ENCODE data around the gene SPATA31C1.
"Not testable (repeated sequence)": the region's sequence is repeated elsewhere in the genome, so short reads cannot be mapped to it uniquely, and the experiment has no call there.

The SPATA31C1 gene

DNA sequence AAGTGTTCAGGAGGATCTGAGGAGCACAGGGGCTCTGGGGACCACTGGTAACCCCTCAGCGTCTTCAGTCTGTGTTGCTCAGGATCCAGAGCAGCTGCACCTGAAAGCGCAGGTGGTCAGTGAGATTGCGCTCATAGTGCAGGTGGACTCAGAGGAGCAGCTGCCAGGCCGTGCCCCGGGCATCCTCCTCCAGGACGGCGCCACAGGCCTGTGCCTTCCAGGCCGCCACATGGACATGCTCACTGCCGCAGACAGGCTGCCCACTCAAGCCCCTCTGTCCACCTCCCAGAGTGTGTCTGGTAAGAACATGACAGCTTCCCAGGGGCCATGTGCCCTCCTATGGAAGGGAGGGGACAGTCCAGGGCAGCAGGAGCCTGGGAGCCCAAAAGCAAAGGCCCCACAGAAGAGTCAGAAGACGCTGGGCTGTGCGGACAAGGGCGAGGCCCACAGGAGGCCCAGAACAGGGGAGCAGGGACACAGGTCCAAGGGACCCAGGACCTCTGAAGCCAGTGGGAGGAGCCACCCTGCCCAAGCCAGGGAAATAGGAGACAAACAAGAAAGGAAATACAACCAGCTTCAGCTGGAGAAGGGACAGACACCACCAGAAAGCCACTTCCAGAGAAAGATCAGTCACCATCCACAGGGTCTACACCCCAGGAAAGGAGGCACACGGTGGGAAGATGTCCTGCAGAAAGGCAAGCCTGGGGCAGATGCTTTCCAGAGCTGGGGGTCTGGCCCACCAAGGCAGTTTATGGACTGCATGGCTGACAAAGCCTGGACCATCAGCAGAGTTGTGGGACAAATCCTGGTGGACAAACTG, 29.9 kb upstream of the SPATA31C1 start:
- no peak for DNase-seq

DNA sequence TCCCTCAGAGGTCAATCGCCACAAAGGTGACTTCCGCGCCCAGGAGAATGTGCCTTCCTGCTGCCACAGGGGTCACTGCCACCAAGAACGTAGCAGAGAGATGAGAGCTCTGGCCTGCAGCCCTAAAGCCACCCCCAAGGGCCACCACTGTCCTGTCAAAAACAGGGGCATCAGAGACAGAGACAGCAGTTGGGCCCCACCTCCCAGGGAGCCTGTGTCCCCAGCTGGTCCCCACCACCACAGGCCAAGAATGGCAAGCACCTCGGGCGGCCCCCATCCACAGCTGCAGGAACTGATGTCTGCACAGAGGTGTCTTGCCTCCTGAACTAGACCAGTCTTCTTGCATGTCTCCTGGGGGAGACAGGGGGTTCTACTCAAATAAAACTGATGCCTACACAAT, 29.3 kb upstream of the SPATA31C1 start:
- DNase-seq: no peak

DNA sequence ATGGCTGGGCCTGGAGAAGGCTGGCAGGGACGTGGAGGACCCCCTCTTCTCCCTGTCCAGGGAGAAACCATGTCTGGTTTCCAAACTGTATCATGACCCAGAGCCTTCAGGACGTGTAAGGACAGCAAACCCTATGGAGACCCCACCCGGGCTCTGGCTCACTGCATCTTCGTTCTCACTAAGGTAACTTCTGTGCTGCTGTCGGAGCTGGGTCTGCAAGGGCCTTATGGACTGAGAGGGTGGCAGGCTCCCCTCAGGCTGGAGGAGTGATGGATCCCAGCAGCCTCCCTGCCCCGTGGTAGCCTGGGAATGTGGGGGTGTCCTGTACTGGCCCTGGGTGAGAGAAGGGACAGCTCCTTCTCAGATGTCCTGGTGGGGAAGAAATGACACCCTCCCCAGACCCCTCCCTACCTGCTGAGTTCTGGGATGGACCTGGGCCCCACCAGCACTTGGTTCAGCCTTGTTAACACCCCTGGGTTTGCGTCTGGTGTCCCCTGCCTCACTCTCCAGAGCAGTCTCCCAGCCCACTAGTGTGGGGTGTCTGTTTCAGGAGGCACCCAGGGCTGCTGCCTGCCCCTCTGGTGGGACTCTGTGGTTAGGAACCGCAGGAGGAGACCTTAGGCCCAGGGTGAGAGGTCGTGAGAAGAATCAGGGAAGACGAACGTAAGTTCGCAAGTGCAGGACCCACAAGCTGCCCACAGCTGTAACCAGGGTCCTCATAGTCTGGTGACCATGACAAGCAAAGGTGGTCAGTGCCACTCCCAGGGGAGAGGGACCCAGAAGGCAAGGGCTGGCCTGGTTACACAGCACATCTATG, 28.5 kb upstream of the SPATA31C1 start:
- DNase-seq: no peak

DNA sequence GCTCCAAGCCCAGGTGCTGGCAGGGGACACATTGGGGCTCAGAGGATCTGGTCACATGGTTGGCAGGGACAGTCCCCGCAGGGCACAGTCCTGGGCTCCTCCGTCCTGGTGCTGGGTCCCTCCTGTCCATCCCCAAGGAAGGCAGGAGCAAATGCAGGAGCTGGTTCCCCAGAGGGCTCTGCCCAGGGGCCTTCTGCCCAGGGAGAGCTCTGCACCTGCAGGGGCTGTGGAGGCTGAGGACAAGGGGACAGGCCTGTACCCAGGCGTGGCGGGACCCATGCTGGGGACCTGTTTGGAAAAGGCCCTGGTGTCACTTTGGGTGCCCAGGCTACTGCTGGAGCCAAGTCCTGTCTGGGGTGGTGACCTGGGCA, 27.9 kb upstream of the SPATA31C1 start:
- no peak for DNase-seq

DNA sequence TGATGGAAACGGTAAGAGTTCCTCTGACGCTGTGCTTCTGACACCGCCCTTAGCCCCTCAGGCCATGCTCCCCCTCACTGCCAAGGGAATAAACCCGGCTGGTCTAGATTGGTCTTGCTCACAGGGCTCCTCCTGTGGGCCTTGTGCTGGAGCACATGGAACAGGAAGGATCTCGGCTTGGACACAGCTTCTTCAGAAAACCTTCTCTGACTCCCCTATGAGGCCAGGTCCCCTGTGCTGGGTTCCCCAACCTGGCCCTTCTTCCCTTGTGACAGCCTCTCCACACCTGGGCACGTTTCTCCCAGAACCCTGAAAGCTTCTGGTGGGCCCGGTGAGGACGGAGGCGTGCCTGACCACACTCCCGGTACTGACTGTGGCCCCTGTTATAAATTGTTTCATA, 26.9 kb upstream of the SPATA31C1 start:
- DNase-seq: no peak

DNA sequence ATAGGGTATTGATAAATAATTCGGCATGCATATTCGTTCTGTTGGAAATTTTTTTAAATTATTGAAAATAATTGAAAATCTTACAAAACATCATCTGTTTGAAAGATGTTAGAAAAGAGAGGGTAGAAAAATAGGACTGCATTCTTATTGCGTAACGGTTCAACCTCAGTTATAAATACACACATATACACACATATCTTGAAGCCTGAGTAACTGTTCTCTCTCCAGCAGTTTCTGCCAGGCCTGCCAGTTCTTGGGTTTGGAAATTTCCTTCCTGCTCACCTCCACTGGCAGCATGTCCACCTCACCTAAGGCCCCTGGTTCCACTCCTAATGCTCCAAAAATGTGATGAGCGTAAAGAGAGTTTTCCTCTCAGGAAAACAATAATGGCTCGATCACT, 26.0 kb upstream of the SPATA31C1 start:
- no peak for DNase-seq

DNA sequence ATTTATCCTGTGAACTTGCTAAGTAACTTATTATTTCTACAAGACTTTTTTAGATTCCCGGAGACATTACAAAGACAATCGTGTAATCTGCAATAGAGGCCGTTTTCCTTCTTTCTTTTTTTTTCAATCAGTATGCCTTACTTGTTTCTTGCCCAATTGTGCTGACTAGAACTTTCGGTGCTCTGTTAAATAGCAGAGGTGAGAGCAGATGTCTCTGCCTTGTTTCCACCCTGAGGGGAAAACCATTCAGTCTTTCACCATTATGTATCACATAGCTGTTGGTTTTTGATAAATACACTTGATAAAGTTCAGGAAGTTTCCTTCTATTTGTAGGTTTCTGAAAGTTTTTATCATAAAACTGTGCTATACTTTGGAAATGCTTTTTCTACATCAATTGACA, 24.8 kb upstream of the SPATA31C1 start:
- DNase-seq: no peak

DNA sequence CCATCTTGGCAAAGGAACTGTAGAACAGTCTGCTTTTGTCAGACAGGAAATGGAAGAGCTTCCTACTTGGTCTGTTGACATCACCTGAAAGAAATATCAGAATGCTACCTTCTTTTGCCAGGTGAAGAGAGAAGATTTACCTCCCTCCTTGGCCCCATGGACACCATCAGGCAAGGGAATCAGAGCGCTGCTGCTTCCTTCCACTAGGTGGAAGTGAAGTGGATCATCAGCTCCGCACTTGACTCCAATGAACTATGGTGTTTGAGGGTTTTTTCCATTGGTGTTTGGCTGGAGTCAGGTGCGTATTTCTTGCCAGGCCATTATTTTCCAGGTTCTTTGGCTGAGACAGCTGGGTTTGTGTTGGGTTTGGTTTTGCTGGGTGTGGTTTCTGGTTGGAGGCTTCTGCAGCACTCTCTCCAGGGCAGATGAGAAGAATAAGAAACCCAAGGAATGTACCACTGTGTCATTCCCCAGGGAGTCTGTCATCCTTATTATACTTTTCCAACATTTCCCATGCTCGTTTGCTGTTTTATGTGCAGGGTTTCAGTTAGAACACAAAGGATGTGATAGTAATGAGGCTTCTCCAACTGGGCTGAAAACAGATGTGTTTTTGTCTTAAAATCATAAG, 22.6 kb upstream of the SPATA31C1 start:
- DNase-seq: no peak

DNA sequence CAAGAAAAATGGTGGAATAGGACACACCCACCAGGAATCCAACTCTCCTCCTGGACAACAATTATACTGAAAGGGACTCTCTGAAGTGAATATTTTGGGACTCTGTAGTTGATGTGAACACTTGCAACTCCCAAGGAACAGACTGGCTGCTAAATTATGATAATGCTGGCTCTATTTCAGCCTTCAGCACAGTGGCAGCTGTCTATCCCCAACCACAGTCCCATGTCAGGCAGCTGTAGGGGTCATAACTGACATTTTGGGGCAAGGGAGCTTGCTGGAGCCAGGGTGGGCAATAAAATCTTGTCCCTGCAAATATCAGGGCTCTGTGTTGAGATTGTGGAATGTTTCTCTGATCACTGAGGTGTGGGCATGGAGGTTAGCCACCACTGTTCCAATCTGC, 20.9 kb upstream of the SPATA31C1 start:
- DNase-seq: no peak

DNA sequence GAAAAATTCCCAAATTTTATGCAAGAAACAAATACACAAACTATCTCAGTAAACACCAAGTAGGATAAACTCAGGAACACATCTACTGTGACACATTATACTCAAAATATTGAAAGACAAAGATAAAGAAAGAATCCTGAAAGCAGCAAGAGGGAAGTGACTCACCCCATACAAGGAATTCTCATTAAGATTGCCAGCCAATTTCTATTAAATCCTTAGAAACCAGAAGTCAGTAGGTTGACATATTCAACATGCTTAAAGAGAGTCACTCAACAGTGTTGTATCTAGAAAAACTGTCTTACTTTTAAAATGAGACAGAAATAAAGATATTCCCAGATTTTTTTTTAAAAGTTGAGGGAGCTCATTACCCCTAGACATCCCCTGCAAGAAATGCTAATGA, 19.6 kb upstream of the SPATA31C1 start:
- no peak for DNase-seq

DNA sequence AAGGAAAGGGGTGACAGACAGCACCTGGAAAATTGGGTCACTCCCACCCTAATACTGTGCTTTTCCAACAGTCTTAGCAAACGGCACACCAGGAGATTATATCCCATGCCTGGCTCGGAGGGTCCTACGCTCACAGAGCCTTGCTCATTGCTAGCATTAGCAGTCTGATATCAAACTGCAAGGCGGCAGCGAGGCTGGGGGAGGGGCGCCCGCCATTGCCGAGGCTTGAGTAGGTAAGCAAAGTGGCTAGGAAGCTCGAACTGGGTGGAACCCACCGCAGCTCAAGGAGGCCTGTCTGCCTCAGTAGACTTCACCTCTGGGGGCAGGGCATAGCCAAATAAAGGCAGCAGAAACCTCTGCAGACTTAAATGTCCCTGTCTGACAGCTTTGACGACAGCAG, 15.4 kb upstream of the SPATA31C1 start:
- not testable (repeated sequence) for DNase-seq

DNA sequence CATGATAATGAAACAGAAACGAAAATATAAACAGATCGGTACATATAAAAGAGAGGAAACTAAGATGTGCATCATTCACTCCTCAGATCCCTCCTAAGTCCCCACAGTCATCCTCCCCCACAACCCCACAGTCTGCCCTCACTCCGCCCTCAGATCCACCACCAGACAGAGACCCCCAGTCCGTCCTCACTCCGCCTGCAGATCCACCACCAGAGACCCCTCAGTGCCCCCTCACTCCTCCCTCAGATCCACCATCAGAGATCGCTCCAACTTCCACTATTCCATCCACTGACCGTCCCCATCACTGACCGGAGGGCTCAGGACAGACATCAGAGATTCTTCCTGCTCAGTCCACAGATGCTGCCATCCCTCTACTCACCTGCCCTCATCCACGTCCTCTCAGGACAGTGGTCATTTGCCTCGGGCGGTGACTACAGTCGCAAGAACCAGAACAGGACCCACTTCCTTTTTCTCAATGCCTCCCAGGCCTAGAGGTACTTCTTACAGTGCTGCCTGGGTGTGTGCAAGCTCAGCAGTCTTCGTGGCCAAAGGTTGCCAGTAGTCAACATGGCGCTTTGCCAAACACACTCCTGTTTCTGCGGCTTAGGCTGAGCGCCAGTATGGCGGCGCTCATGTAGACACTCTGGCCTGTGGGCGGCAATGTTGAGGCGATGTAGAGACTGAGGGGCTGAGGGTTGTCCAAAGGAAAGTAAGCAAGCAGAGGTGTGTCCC, 8.3 kb upstream of the SPATA31C1 start:
- no peak for DNase-seq

DNA sequence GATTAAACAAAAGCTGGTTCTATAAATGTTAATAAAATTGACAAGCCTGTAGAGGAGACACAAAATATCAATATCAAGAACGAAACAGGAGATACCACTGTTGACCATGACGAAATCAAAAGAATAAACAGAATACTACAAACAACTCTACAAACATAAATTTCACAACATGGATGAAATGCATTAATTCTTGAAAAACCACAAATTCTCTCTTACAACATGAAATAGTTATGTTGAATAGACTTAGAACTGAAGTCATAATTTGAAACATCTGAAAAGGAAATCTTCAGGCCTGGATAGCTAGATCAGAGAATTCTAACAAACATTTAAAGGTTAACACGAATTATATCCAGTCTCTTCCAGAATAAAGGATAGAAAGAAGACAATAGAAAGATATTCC, 6.9 kb upstream of the SPATA31C1 start:
- no peak for DNase-seq

DNA sequence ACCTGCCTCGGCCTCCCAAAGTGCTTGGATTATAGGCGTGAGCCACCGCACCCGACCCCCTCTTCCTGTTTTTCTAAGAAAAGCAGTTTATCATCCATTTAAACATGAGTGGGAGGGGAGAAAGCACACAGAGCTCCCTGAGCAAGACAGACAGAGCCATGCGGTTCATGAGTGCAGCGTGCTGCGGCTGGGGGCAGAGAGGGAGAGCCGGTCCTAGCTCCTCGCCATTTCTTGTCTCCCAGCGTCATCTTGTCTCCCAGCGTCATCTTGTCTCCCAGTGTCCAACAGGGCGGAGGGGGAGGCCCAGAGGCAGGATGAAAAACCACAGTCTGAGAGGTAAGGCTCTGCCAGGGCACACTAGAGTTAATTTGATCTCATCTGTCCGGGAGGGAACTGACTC, 1.3 kb downstream of the SPATA31C1 start:
- DNase-seq: not testable (repeated sequence)

DNA sequence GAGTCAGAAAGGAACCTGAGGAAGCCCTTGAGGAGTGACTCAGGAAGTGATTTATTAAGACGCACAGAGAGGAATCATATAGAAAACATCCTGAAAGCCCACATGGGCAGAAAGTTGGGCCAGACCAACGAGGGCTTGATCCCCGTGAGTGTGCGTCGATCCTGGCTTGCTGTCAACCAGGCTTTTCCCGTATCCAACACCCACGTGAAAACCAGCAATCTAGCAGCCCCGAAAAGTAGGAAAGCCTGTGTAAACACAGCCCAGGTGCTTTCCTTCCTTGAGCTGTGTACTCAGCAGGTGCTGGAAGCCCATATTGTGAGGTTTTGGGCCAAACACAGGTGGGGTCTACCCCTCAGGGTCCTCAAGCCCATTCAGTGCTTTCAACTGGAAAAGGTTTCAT, 3.8 kb downstream of the SPATA31C1 start:
- not testable (repeated sequence) for DNase-seq

DNA sequence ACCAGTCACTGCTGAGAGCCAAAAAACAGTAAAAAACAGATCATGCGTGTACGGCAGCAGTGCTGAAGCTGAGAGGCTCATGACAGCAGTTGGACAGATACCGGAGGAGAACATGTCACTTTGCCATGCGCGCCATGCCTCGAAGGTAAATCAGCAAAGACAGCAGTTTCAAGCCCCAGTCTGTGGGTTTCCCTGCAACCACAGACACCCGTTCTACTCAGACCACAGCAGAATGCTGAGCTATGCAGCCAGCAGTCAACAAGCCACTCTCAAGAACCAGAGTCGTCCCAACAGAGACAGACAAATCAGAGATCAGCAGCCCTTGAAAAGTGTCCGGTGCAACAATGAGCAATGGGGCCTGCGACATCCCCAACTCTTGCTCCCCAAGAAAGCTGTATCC, 5.2 kb downstream of the SPATA31C1 start:
- not testable (repeated sequence) for DNase-seq

DNA sequence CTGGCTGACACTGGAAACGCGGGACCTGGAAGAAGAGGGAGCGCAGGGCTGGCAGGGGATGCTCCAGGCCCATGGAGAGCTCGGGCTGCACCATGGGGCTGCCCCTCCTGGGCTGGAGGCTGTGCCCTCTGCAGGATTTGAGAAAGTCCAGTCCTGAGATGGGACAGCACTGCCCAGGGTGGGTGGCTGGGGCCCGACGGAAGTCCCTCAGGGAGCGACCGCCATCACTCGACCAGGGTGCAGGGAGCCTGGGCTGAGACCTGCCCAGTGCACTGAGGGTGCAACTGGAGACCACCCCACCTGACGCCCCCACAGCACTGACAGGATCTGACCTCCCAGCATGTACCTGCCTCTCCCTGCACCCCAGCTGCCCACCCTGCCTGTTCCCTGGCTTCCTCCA, 7.1 kb downstream of the SPATA31C1 start:
- not testable (repeated sequence) for DNase-seq

DNA sequence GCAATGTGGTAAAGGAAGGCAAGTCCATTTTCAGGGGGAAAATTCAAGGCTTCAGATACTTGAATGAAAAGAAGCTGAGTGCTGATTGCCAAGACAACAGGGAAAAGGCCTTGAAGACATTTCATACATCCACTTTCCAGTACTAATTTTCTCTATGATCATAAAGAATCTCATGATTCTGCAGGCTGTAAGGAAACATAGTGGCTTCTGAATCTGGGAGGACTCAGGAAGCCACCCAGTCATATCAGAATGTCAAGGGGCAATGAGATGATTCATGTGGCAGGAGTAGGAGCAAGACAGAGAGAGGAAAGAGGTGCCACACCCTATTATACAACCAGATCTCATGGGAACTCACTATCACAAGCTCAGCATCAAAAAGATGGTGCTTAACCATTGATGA, 11.4 kb downstream of the SPATA31C1 start:
- DNase-seq: not testable (repeated sequence)

DNA sequence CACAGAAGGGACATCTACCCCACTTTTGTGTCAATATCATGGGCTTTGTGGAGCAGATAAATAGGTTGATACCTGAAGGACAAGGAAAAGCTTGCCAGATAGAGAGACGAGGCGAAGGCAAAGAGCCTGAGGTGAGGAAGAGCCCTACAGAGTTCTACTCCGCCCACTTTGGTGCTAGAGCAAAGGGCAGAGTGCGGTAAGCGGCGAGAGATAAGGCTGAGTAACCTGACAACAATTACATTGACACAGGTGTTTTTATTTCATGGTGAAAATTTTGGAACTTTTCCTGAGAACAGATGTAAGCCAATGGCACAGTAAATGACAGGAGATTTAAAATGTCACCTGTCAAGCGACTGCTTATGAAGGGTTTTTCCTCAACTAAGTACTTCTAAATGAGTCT, 16.7 kb downstream of the SPATA31C1 start:
- DNase-seq: not testable (repeated sequence)

DNA sequence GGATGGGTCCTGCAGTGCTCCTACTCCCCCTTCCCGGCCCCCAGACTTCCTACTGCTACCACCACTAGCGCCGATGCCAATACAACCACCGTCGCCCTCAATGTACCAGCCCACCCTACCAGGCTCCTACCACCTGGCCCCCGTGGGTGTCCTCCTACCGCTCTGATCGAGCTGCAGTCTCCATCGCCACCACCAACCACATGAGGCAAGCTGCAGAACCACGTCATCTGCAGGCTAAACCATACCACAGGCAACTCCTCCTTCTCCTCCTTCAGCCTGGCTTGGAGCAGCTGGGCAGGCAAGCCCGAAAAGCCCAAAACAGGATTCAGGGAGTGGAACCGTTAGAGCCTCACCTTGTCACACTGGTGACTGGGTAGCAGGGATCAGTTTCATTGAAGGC, 19.6 kb downstream of the SPATA31C1 start:
- DNase-seq: not testable (repeated sequence)

DNA sequence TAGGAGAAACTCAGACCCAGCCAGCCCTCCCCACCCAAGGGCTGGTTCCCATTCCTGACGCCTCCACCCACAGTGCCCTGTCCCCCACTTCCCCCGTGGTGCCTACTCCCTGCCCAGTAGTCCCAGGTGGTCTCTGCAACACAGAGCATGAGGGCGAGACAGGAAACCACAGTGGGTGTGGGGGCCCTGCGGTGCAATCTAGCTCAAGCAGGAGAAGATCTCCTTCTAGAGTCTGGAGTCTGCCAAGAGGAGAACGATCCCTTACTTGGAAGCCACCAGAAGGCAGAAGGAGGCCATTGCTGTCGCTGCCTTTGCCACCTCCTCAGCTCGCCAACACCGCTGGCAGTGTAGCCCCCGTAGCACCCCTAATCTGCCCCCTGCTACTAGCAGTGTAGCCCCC, 20.2 kb downstream of the SPATA31C1 start:
- DNase-seq: not testable (repeated sequence)

DNA sequence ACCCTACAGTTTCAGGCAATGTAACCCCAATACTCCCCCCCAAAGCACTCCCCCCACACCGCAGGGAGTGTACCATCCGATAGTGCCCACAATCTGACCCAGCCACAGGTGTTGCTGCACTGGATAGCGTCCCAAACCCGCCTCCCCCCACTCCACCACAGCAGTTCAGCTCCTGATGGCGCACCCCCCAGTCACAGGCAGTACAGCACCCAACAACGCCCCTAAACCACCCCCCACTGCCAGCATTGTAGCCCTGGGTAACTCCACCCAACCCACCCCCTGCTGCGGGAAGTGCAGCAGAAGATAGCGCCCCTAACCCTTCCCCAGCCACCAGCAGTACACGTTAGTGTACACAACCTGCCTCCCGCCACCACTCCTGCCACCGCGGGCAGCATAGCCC, 20.6 kb downstream of the SPATA31C1 start:
- not testable (repeated sequence) for DNase-seq

DNA sequence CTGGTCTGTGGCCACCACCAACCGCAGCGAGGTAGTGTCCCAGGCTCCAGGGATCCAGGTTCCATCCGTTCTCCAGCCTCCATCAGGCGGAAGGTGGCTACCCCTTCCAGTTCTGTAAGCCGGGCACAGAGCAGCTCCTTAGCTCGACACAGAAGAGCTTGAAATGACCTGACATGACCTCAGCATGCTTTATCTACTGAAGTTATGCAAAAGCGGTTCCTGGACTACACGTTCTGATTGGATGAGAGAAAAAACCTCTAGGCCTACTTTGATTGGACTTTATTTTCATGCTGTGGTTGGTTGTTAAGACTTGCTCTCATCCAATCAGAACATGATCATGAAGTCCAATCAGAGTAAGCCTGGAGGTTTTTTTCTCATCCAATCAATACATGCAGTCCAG, 21.3 kb downstream of the SPATA31C1 start:
- not testable (repeated sequence) for DNase-seq

Measured in midbrain (tissue), 1 donor.